ENCODE results near the gene RBMS2.

DNA sequence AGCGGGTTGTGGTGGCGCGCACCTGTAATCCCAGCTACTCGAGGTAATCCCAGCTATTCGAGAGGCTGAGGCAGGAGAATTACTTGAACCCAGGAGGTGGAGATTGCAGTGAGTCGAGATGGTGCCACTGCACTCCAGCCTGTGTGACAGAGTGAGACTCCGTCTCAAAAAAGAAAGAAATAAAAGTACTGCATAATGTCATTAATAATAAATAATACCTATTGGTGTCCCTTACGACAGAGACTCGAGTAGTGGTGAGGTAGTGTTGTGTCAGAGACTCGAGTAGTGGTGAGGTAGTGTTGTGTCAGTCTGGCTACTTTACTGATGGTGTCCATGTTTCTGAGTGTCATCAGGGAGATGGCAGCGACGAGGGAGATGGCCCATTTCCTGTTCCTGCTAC, 34.9 kb upstream of the RBMS2 start:
- TF ChIP-seq, protein P1, sequence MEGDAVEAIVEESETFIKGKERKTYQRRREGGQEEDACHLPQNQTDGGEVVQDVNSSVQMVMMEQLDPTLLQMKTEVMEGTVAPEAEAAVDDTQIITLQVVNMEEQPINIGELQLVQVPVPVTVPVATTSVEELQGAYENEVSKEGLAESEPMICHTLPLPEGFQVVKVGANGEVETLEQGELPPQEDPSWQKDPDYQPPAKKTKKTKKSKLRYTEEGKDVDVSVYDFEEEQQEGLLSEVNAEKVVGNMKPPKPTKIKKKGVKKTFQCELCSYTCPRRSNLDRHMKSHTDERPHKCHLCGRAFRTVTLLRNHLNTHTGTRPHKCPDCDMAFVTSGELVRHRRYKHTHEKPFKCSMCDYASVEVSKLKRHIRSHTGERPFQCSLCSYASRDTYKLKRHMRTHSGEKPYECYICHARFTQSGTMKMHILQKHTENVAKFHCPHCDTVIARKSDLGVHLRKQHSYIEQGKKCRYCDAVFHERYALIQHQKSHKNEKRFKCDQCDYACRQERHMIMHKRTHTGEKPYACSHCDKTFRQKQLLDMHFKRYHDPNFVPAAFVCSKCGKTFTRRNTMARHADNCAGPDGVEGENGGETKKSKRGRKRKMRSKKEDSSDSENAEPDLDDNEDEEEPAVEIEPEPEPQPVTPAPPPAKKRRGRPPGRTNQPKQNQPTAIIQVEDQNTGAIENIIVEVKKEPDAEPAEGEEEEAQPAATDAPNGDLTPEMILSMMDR (tag by site-specific recombination; IDR thresholded peaks at IDR 0.05) = no peak
- TF ChIP-seq ZNF19 (tag by site-specific recombination; IDR thresholded peaks at IDR 0.05; ENCODE audit: low read depth) (no peak), GLI4 (tag by site-specific recombination; IDR thresholded peaks at IDR 0.05) (no peak), ZSCAN16 (tag by site-specific recombination; IDR thresholded peaks at IDR 0.05) (no peak), ZNF768 (tag by site-specific recombination; IDR thresholded peaks at IDR 0.05) (no peak), HOXA7 (CRISPR knock-in tag; IDR thresholded peaks at IDR 0.05; ENCODE audit: borderline replicate concordance) (no peak), ZNF37A (tag by site-specific recombination; IDR thresholded peaks at IDR 0.05) (no peak), ZNF274 (IDR thresholded peaks at IDR 0.05; ENCODE audit: low read length) (no peak), ZNF274 (tag by site-specific recombination; IDR thresholded peaks at IDR 0.05; ENCODE audit: borderline replicate concordance) (no peak)
- TF ChIP-seq, protein P2, sequence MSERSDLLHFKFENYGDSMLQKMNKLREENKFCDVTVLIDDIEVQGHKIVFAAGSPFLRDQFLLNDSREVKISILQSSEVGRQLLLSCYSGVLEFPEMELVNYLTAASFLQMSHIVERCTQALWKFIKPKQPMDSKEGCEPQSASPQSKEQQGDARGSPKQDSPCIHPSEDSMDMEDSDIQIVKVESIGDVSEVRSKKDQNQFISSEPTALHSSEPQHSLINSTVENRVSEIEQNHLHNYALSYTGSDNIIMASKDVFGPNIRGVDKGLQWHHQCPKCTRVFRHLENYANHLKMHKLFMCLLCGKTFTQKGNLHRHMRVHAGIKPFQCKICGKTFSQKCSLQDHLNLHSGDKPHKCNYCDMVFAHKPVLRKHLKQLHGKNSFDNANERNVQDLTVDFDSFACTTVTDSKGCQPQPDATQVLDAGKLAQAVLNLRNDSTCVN (tag by site-specific recombination; optimal IDR thresholded peaks at IDR 0.05) = no peak
- TF ChIP-seq, protein P3, sequence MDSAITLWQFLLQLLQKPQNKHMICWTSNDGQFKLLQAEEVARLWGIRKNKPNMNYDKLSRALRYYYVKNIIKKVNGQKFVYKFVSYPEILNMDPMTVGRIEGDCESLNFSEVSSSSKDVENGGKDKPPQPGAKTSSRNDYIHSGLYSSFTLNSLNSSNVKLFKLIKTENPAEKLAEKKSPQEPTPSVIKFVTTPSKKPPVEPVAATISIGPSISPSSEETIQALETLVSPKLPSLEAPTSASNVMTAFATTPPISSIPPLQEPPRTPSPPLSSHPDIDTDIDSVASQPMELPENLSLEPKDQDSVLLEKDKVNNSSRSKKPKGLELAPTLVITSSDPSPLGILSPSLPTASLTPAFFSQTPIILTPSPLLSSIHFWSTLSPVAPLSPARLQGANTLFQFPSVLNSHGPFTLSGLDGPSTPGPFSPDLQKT (IDR thresholded peaks at IDR 0.05; ENCODE audit: borderline replicate concordance, low read depth, low read length) = no peak
- TF ChIP-seq, protein P4, sequence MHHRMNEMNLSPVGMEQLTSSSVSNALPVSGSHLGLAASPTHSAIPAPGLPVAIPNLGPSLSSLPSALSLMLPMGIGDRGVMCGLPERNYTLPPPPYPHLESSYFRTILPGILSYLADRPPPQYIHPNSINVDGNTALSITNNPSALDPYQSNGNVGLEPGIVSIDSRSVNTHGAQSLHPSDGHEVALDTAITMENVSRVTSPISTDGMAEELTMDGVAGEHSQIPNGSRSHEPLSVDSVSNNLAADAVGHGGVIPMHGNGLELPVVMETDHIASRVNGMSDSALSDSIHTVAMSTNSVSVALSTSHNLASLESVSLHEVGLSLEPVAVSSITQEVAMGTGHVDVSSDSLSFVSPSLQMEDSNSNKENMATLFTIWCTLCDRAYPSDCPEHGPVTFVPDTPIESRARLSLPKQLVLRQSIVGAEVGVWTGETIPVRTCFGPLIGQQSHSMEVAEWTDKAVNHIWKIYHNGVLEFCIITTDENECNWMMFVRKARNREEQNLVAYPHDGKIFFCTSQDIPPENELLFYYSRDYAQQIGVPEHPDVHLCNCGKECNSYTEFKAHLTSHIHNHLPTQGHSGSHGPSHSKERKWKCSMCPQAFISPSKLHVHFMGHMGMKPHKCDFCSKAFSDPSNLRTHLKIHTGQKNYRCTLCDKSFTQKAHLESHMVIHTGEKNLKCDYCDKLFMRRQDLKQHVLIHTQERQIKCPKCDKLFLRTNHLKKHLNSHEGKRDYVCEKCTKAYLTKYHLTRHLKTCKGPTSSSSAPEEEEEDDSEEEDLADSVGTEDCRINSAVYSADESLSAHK (tag by site-specific recombination; IDR thresholded peaks at IDR 0.05) = no peak
- TF ChIP-seq, protein P5, sequence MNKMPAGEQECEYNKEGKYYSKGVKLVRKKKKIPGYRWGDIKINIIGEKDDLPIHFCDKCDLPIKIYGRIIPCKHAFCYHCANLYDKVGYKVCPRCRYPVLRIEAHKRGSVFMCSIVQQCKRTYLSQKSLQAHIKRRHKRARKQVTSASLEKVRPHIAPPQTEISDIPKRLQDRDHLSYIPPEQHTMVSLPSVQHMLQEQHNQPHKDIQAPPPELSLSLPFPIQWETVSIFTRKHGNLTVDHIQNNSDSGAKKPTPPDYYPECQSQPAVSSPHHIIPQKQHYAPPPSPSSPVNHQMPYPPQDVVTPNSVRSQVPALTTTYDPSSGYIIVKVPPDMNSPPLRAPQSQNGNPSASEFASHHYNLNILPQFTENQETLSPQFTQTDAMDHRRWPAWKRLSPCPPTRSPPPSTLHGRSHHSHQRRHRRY (tag by site-specific recombination; IDR thresholded peaks at IDR 0.05) = no peak

All from HEK293 (cell line).